Lower lobe of right lung (tissue), 2 donors: ENCODE measurements around the gene ACAN. TPM values are rescaled to one million over a fixed set of nuclear protein-coding genes. Genes with fewer than 3 reads are reported as not detected.

ENCODE experiments used
- ATAC-seq, 2 donors: fragments of 200-7000 bp; cut with Tn5 transposase; one replicate each; pipeline ENCODE4 v1.9.1; 2020 to 2022; ENCODE audit warnings: mild to moderate bottlenecking in 2 of 2, moderate library complexity in 2 of 2
- DNase-seq: peaks from one replicate; pipeline ENCODE4 v3.0.0-alpha.2; 2020
- H3K27ac ChIP-seq: fragments of 200-600 bp; one replicate; pipeline ENCODE4 v1.8.0; 2022
- H3K27me3 ChIP-seq: fragments of 200-600 bp; one replicate; pipeline ENCODE4 v1.8.0; 2022; ENCODE audit warnings: low read depth
- H3K36me3 ChIP-seq: fragments of 200-600 bp; one replicate; pipeline ENCODE4 v1.8.0; 2022; ENCODE audit warnings: mild to moderate bottlenecking
- H3K4me1 ChIP-seq: fragments of 200-600 bp; one replicate; pipeline ENCODE4 v1.8.0; 2022
- H3K4me3 ChIP-seq: fragments of 200-600 bp; one replicate; pipeline ENCODE4 v1.8.0; 2022; ENCODE audit warnings: mild to moderate bottlenecking
- H3K9me3 ChIP-seq: fragments of 200-600 bp; one replicate; pipeline ENCODE4 v1.8.0; 2022
- intact Hi-C: fragments of 100-400 bp; cut with DNase I; formaldehyde crosslinking; loops from one replicate; pipeline ENCODE4 v1.11.0; 2022
- total RNA-seq: library from RNA; stranded (reverse); fragmentation: NEBNext Ultra II Directional; extraction: Animal tissue kit (Norgen Biotek cat#: 25700); gene quantifications from one replicate; pipeline ENCODE4 v1.2.1, GENCODE V29; 2021
- TF ChIP-seq, protein P1 (sequence below): fragments of 200-600 bp; IDR thresholded peaks from one replicate; pipeline ENCODE4 v1.8.0; 2022; ENCODE audit warnings: antibody characterized with exemption, mild to moderate bottlenecking
- donor health status: DM: no; HTN: yes; CAD: no; lungs with severe emphysema.

ACAN gene
- total RNA-seq, 1 donor from 2014 or later, result 0.12 TPM

DNA sequence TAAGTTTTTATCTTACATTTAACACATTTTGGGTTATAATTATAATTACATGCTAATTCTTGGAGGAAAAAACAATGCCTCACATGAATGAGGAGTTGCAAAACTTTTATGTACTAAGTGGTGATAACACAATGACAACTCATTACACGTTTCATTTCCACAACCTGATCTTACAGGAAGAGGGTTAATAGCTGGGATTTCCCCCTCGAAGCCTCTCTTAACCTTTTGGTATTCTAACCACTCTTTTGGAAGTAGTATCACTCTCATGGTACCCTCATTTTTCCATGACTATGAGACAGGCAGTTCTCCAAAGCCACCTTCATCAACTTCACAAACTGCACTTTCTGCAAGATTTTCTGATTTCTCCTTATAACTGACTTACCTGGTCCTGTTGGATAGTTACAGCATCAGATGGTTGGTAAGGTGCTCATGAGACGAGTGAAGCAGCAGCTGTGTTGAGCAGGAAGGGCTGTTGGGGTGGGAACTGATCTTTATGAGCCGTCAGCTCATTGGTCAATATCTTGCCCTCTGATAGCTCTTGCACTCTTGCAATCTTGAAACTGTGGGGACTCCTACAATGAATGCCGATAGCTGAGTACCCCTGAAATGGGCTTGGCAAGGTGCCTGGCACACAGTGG lies 41.6 kb downstream of the ACAN start:
- Histone ChIP-seq H3K4me3 (no peak overlapping the region), H3K4me1 (no peaks in the 10 kb centered on the region), H3K36me3 (no peaks in the 10 kb centered on the region), H3K9me3 (no peaks in the 10 kb centered on the region), H3K27ac (no peak overlapping the region), H3K27me3 (peaks cover 6% of the 10 kb centered on the region)
- no peak for ATAC-seq
- DNase-seq, result no peak
- intact Hi-C loops, result no loop called here
- TF ChIP-seq, protein P1, sequence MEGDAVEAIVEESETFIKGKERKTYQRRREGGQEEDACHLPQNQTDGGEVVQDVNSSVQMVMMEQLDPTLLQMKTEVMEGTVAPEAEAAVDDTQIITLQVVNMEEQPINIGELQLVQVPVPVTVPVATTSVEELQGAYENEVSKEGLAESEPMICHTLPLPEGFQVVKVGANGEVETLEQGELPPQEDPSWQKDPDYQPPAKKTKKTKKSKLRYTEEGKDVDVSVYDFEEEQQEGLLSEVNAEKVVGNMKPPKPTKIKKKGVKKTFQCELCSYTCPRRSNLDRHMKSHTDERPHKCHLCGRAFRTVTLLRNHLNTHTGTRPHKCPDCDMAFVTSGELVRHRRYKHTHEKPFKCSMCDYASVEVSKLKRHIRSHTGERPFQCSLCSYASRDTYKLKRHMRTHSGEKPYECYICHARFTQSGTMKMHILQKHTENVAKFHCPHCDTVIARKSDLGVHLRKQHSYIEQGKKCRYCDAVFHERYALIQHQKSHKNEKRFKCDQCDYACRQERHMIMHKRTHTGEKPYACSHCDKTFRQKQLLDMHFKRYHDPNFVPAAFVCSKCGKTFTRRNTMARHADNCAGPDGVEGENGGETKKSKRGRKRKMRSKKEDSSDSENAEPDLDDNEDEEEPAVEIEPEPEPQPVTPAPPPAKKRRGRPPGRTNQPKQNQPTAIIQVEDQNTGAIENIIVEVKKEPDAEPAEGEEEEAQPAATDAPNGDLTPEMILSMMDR, result no peak

- DNase-seq, result no peak
- H3K9me3 ChIP-seq, result no peaks in the 10 kb centered on the region
- no peaks in the 10 kb centered on the region for H3K36me3 ChIP-seq
- H3K27me3 ChIP-seq, result peaks cover 4% of the 10 kb centered on the region
- TF ChIP-seq, protein P1, result no peak
- intact Hi-C loops, result no loop called here
- H3K4me3 ChIP-seq, result no peak overlapping the region
- no peak overlapping the region for H3K27ac ChIP-seq
- ATAC-seq, result no peak
- no peaks in the 10 kb centered on the region for H3K4me1 ChIP-seq
Observed at GRCh38 chr15:88845616-88846015, 42.4 kb downstream of the ACAN start.

- H3K9me3 ChIP-seq, result no peaks in the 10 kb centered on the region
- TF ChIP-seq, protein P1, result no peak
- no peak overlapping the region for H3K27ac ChIP-seq
- H3K4me1 ChIP-seq, result no peaks in the 10 kb centered on the region
- H3K27me3 ChIP-seq, result peaks cover 6% of the 10 kb centered on the region
- no peaks in the 10 kb centered on the region for H3K36me3 ChIP-seq
- DNase-seq (no peak), ATAC-seq (no peak)
- intact Hi-C loops, result no loop called here
- no peak overlapping the region for H3K4me3 ChIP-seq
Observed at GRCh38 chr15:88847144-88847543, 43.9 kb downstream of the ACAN start.

DNA sequence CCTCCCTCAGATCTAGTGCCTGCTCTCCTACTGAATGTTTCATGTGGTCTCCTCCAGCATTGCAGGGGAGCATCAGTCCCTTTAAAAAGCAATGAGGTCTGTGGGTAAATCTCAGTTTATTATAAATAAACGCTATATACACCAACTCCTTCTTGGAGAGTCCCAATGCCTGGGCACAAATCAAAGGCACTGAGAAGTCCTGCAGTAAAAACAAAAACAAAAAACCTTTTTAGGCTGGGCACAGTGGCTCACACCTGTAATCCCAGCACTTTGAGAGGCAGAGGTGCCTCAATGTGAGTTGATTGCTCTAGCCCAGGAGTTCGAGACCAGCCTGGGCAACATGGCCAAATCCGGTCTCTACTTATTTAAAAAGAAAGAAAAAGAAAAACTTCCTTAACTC lies 45.0 kb downstream of the ACAN start:
- intact Hi-C loops, result no loop called here
- no peak overlapping the region for H3K4me3 ChIP-seq
- TF ChIP-seq, protein P1, result no peak
- H3K36me3 ChIP-seq, result no peaks in the 10 kb centered on the region
- ATAC-seq (no peak), DNase-seq (no peak)
- H3K27ac ChIP-seq, result no peak overlapping the region
- no peaks in the 10 kb centered on the region for H3K4me1 ChIP-seq
- H3K9me3 ChIP-seq, result no peaks in the 10 kb centered on the region
- H3K27me3 ChIP-seq, result peaks cover 5% of the 10 kb centered on the region

GRCh38 chr15:88849376-88850072 lies 46.3 kb downstream of the ACAN start:
- peaks cover 3% of the 10 kb centered on the region for H3K27me3 ChIP-seq
- peak in 1 of 2 donors; percentile 11 for ATAC-seq
- no peak overlapping the region for H3K27ac ChIP-seq
- H3K4me3 ChIP-seq, result no peak overlapping the region
- intact Hi-C loops, result no loop called here
- no peaks in the 10 kb centered on the region for H3K4me1 ChIP-seq
- H3K36me3 ChIP-seq, result no peaks in the 10 kb centered on the region
- DNase-seq, result no peak
- TF ChIP-seq, protein P1, result no peak
- no peaks in the 10 kb centered on the region for H3K9me3 ChIP-seq
